ENCODE data around the gene RNF144A. TPM values are rescaled to one million over a fixed set of nuclear protein-coding genes. Genes with fewer than 3 reads are reported as not detected.

Gene RNF144A
- polyA plus RNA-seq, 1 experiment = 0.12 TPM

DNA sequence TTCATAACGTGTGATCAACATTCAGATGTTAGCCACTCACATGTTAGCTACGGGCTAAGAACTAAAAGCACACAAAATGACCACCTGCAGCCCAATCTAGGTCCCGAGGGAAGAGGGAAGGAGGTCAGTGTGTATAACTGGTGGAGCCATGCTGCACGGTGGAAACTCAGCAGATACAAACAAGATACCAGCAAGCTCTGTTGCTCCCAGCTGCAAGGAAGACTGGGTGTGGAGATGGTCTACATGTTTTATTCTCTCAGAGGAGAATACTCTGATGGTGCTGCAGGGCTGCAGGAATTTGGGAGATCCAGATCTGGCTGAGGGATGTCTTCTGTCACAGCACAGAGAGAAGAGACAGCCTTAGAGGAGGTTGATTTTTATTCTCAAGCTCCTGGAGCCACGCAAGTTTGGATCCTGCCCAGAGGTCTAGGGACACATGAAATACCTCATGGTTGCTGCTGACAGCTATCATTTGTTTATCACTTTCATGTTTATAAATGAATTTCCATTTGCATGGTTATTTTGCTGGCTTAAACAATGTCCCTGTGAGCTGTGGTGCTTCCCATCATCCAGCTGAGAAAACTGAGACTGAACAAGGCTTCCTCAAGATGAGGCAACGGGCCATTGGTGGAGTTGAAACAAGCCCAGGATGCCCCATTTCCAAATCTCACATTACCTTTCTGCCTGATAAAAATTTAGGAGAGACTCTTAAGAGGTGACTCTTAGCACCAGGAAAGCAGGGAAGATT lies 30.9 kb downstream of the RNF144A start:
- TF ChIP-seq, protein P1, sequence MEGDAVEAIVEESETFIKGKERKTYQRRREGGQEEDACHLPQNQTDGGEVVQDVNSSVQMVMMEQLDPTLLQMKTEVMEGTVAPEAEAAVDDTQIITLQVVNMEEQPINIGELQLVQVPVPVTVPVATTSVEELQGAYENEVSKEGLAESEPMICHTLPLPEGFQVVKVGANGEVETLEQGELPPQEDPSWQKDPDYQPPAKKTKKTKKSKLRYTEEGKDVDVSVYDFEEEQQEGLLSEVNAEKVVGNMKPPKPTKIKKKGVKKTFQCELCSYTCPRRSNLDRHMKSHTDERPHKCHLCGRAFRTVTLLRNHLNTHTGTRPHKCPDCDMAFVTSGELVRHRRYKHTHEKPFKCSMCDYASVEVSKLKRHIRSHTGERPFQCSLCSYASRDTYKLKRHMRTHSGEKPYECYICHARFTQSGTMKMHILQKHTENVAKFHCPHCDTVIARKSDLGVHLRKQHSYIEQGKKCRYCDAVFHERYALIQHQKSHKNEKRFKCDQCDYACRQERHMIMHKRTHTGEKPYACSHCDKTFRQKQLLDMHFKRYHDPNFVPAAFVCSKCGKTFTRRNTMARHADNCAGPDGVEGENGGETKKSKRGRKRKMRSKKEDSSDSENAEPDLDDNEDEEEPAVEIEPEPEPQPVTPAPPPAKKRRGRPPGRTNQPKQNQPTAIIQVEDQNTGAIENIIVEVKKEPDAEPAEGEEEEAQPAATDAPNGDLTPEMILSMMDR (IDR thresholded peaks at IDR 0.05; ENCODE audit: insufficient read depth, low read depth, low read length) = no peak
- ChIA-PET CTCF (no interaction called here), POLR2A (no interaction called here)
- no peak overlapping the region for H3K4me3 ChIP-seq (ENCODE audit: low read depth, low read length)
- H3K27me3 ChIP-seq (ENCODE audit: control insufficient read depth, insufficient read depth, low read length) = peaks cover 11% of the 10 kb centered on the region
- H3K36me3 ChIP-seq (ENCODE audit: control insufficient read depth, insufficient read depth, low read length) = no peaks in the 10 kb centered on the region
- no peak for DNase-seq (ENCODE audit: low read depth)

DNA sequence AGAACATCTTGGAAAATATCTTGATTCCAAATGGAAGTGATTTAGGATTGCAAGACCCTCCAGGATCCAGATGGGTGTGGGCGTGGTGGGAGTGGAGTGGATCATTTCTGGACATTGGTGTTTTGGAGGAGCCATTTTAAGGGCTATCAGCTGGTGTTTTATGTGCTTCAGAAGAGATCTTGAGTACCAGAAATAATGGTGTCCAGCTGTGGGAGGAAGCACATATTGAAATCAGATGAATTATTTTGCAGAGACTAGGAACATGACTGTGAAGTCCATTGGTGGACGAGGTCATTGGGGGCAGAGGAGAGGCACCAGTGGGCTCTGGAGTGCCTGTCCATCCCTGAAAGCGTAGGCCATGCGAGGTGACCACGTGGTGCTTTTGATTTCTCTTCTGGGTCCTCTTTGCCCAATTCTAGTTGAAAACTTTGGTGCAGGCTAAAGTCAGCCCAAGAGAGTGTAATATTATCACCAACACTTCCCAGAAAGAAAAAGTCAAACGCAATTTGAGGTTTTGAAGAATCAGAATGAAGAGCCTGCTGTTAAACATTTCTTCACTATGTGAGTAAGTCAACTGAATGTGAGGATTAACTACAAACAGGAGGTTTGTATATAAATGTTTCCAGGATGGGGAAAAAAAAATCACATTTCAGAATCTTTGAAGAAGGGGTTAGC lies 31.6 kb downstream of the RNF144A start:
- TF ChIP-seq, protein P1 (IDR thresholded peaks at IDR 0.05; ENCODE audit: insufficient read depth, low read depth, low read length) = no peak
- CTCF ChIA-PET = no interaction called here
- Histone ChIP-seq H3K4me3 (ENCODE audit: low read depth, low read length) (no peak overlapping the region), H3K27me3 (ENCODE audit: control insufficient read depth, insufficient read depth, low read length) (peaks cover 10% of the 10 kb centered on the region), H3K36me3 (ENCODE audit: control insufficient read depth, insufficient read depth, low read length) (no peaks in the 10 kb centered on the region)
- POLR2A ChIA-PET = no interaction called here
- no peak for DNase-seq (ENCODE audit: low read depth)

DNA sequence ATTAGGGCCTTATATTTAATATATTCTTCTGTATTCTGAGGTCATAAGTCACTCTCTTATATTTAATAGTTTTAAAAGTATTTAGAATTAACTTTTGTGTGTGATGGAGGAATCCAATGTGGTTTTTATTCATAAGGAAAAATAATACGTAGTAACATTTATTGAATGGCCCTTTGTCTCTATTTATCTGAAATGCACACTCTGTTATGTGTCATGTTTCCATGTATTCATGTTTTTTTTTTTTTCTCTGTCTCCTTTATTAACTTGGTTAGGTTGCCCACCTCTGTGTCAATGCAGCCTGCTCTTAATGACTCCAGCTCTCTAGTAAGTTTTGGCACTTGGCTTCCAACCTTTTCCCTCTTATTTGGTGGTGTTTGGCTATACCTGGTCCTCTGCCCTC lies 33.8 kb downstream of the RNF144A start:
- H3K27me3 ChIP-seq (ENCODE audit: control insufficient read depth, insufficient read depth, low read length) = peaks cover 10% of the 10 kb centered on the region
- POLR2A ChIA-PET = no interaction called here
- TF ChIP-seq, protein P1 (IDR thresholded peaks at IDR 0.05; ENCODE audit: insufficient read depth, low read depth, low read length) = no peak
- no peaks in the 10 kb centered on the region for H3K36me3 ChIP-seq (ENCODE audit: control insufficient read depth, insufficient read depth, low read length)
- DNase-seq (ENCODE audit: low read depth) = no peak
- CTCF ChIA-PET = no interaction called here
- no peak overlapping the region for H3K4me3 ChIP-seq (ENCODE audit: low read depth, low read length)

DNA sequence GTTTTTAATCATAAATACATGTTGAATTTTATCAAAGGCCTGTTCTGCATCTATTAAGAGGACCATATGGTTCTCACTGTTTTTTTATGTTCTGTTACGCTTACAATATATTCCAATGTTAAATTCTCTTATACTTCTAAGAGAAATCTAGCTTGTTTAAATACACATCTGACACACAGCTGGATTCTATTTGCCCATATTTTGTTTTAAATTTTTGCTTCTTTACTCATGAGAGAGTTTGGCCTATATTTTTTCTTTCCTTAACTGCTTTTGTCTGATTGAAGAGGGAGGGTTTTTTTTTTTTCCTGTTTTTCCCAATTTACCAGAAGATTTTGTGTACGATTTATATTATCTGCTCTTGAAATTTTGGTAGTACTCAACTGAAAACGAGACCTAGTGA lies 34.9 kb downstream of the RNF144A start:
- ChIA-PET POLR2A (no interaction called here), CTCF (no interaction called here)
- Histone ChIP-seq H3K4me3 (ENCODE audit: low read depth, low read length) (no peak overlapping the region), H3K27me3 (ENCODE audit: control insufficient read depth, insufficient read depth, low read length) (peaks cover 10% of the 10 kb centered on the region), H3K36me3 (ENCODE audit: control insufficient read depth, insufficient read depth, low read length) (no peaks in the 10 kb centered on the region)
- no peak for DNase-seq (ENCODE audit: low read depth)
- TF ChIP-seq, protein P1 (IDR thresholded peaks at IDR 0.05; ENCODE audit: insufficient read depth, low read depth, low read length) = no peak

DNA sequence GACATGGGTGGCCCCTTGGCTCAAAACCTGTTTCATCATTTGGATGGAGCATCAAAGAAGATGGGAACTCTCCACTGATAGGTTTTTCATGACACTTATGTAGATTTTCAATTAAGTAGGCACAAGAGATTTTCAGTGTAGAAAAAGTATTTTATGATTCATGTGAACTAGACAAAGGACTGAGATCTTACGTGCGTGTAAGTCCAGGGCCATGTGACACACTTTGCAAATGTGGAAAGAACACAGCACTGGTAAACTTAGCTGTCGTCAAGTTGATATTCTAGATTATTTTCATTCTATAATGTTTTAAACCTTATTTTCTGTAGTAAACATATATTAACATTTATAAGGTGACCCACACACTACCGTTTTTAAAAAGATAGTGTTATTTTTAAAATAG lies 37.4 kb downstream of the RNF144A start:
- CTCF ChIA-PET = no interaction called here
- POLR2A ChIA-PET = no interaction called here
- TF ChIP-seq, protein P1 (IDR thresholded peaks at IDR 0.05; ENCODE audit: insufficient read depth, low read depth, low read length) = no peak
- Histone ChIP-seq H3K27me3 (ENCODE audit: control insufficient read depth, insufficient read depth, low read length) (no peaks in the 10 kb centered on the region), H3K4me3 (ENCODE audit: low read depth, low read length) (no peak overlapping the region), H3K36me3 (ENCODE audit: control insufficient read depth, insufficient read depth, low read length) (no peaks in the 10 kb centered on the region)
- DNase-seq (ENCODE audit: low read depth) = no peak

Data from BJ (cell line).